Measurements from ENCODE around the gene KDM6B. TPM values are rescaled to one million over a fixed set of nuclear protein-coding genes. Genes with fewer than 3 reads are reported as not detected.
A peak's percentile ranks its signal among the peaks of the same experiment; 100 is the strongest.
"Not testable (repeated sequence)": the region's sequence is repeated elsewhere in the genome, so short reads cannot be mapped to it uniquely, and the experiment has no call there.

Gene KDM6B
- total and polyA plus RNA-seq, 5 experiments from 2014 or later: 0.28 to 113 (median 1.2) TPM

DNA sequence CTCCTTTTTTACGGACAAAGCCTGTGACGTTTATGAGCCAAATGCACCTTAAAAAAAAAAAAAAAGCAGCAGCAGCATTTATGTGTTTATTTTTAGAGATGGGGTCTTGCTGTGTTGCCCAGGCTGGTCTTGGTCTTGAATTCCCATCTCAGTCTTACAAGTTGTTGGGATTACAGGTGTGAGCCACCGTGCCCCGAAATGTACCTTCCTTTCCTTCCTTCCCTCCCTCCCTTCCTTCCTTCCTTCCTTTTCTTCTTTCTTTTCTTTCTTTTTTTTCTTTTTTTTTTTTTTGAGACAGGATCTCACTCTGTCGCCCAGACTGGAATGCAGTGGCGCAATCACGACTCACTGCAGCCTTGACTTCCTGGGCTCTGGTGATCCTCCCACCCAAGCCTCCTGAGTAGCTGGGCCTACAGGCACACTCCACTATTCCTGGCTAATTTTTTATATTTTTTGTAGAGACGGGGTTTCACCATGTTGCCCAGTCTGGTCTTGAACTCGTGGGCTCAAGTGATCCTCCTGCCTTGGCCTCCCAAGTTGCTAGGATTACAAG is 24.1 kb upstream of the KDM6B start:
- H3K9me3 Mint-ChIP-seq, ATAC-seq, H3K4me3 Mint-ChIP-seq, H3K27ac Mint-ChIP-seq, H3K36me3 Mint-ChIP-seq, POLR2A ChIA-PET, DNase-seq: not testable (repeated sequence)
- peaks cover 0 to 13% (median 2%) of the 10 kb centered on the region in 5 donors for H3K27me3 Mint-ChIP-seq
- peaks cover 1 to 12% (median 7%) of the 10 kb centered on the region in 4 donors for H3K4me1 Mint-ChIP-seq

DNA sequence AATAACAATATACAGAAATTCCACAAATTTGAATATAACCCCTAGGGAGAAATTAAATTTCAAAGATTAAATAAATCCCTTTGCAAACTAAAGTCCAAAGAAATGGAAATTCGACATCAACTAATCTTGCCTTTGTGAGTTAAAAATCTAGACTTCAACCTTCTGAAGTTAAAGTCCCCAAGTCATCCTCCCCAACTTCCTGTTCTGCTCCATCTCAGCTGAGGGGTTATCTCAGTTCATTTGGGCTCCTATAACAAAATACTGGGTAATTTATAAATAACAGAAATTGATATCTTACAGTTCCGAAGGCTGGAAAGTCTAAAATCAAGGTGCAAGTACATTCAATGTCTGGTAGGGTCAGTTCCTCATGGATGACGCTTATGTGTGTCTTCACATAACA is 22.8 kb upstream of the KDM6B start:
- ATAC-seq (no peak), DNase-seq (no peak)
- Mint-ChIP-seq H3K9me3 (no peaks in the 10 kb centered on the region), H3K4me3 (no peak overlapping the region), H3K4me1 (peaks cover 3 to 12% (median 7%) of the 10 kb centered on the region in 4 donors), H3K27me3 (peaks cover 0 to 12% (median 2%) of the 10 kb centered on the region in 5 donors), H3K27ac (no peak overlapping the region), H3K36me3 (no peaks in the 10 kb centered on the region)
- POLR2A ChIA-PET: no interaction called here

DNA sequence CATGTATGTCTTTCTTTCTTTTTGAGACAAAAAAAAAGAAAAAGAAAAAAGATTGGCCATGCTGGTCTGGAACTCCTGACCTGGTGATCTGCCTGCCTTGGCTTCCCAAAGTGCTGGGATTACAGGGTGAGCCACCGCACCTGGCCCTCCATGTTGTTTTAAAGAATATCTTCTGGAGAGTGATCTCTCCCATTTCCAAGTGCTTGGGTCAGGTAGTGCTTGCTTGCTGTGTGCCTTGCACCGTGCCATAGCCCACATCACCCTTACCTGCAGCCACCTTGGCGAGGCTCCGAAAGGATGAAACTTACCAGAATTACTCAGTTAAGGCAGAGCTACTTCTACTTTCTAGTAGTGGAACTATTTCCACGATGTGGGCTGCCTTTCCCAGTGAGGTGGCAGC is 19.0 kb upstream of the KDM6B start:
- no peak for ATAC-seq
- POLR2A ChIA-PET: no interaction called here
- H3K27ac Mint-ChIP-seq: no peak overlapping the region

DNA sequence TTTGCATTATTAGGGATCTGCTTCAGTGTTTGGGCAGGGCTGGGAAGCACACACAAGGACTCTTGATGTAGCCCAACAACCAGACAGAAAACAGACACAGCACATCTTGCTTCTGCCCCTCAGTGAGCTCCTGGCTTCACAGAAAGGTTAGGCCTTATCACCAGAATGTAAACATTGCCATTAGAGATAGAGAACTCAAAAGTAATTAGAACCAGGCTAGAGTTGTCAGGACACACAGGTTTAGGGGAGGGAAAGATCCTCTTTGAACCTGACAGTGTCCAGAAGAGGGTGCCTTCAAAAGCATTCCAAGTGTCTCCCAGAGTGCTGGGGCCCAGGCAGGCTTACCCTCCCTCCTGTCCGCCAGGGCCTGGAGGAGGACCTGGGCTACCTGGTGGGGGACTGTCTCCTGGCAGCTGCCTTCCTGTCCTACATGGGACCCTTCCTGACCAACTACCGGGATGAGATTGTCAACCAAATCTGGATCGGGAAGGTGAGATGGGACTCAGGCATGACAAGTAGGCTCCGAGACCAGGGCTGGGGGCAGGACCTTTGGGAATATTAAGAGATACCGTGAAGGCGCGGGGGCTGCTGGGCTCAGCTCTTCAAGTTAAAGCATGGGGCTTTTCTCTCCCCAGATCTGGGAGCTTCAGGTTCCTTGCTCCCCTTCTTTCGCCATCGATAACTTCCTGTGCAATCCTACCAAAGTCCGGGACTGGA is 16.9 kb upstream of the KDM6B start:
- no peaks in the 10 kb centered on the region for H3K9me3 Mint-ChIP-seq
- no peak for ATAC-seq
- peaks cover 0 to 2% (median 0%) of the 10 kb centered on the region in 4 donors for H3K4me1 Mint-ChIP-seq
- POLR2A ChIA-PET: no interaction called here
- H3K27ac Mint-ChIP-seq: no peak overlapping the region
- no peak overlapping the region for H3K4me3 Mint-ChIP-seq
- no peaks in the 10 kb centered on the region for H3K36me3 Mint-ChIP-seq
- no peaks in the 10 kb centered on the region for H3K27me3 Mint-ChIP-seq
- DNase-seq: no peak

More for the DNA sequence above, 19.0 kb upstream of the KDM6B start:
- no peak for DNase-seq
- Mint-ChIP-seq H3K9me3 (no peaks in the 10 kb centered on the region), H3K36me3 (no peaks in the 10 kb centered on the region), H3K4me3 (no peak overlapping the region), H3K4me1 (peaks cover 3 to 12% (median 7%) of the 10 kb centered on the region in 4 donors), H3K27me3 (no peaks in the 10 kb centered on the region)

DNA sequence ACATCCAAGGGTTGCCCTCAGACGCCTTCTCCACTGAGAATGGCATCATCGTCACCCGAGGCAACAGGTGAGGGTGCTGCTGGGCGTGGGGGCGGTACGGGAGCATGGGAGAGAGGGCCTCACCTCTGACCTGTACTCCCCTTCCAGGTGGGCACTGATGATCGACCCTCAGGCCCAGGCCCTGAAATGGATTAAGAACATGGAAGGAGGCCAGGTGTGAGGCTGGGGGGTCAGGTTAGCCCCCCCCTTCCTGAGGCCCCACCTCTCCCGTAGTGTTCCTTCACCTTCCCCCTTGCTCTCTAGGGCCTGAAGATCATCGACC is 16.4 kb upstream of the KDM6B start:
- peaks cover 0 to 5% (median 0%) of the 10 kb centered on the region in 4 donors for H3K4me1 Mint-ChIP-seq
- no peak overlapping the region for H3K4me3 Mint-ChIP-seq
- no peaks in the 10 kb centered on the region for H3K27me3 Mint-ChIP-seq
- ATAC-seq (no peak), DNase-seq (no peak)
- no peak overlapping the region for H3K27ac Mint-ChIP-seq
- POLR2A ChIA-PET: no interaction called here
- H3K9me3 Mint-ChIP-seq: no peaks in the 10 kb centered on the region
- H3K36me3 Mint-ChIP-seq: no peaks in the 10 kb centered on the region

DNA sequence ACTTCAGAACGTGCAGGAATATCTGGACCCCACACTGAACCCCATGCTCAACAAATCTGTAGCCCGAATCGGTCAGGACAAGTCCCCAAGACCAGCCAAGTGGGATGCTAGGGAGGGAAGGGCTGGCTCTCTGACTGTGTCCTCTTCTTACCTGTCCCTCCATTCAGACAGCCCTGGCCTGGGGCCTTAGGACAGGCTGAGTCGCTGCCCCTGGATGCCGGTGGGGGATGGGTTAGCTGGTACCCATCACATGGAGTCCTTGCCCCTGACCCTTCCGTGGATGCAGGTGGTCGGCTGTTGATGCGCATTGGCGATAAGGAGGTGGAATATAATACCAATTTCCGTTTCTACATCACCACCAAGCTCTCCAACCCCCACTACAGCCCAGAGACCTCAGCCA is 16.0 kb upstream of the KDM6B start:
- POLR2A ChIA-PET: no interaction called here
- Mint-ChIP-seq H3K4me3 (no peak overlapping the region), H3K9me3 (no peaks in the 10 kb centered on the region), H3K27ac (peak overlapping the region in 1 of 10 donors; percentile 59), H3K36me3 (no peaks in the 10 kb centered on the region), H3K27me3 (no peaks in the 10 kb centered on the region), H3K4me1 (peaks cover 0 to 5% (median 0%) of the 10 kb centered on the region in 4 donors)
- DNase-seq (no peak), ATAC-seq (no peak)

DNA sequence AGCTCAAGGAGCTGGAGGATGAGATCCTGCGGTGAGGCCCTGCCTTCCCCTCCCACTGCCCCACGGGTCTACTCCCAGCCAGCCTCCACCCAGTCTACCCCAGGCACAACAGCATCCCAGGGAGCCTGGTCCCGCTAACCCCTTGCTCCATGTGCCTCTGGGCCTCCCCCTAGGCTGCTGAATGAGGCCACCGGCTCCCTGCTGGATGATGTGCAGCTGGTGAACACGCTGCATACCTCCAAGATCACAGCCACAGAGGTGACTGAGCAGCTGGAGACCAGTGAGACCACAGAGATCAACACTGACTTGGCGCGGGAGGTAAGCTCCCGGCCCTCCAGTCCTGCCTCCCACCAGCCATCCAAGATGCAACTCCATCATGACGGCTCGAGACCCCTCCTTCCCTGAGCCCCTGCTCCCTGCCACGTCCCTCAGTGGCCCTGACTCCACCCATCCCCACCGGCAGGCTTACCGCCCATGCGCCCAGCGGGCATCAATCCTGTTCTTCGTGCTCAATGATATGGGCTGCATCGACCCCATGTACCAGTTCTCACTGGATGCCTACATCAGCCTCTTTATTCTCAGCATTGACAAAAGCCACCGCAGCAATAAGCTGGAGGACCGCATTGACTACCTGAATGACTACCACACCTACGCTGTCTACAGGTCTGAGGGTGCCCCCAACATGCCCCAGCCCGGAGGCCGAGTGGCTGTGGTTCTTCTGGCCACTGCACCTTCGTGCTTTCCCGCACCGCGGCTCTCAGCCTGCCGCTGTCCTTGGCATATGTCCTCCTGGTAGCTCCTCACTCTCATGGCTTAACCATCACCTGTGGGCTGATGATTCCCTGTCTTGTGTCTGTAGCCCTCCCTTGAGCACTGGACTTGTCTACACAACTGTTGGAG is 15.0 kb upstream of the KDM6B start:
- peaks cover 0 to 5% (median 0%) of the 10 kb centered on the region in 4 donors for H3K4me1 Mint-ChIP-seq
- H3K9me3 Mint-ChIP-seq: no peaks in the 10 kb centered on the region
- POLR2A ChIA-PET: interaction anchor here (0.6 to 1.0 kb wide), 2 partner anchors 33 to 62 kb away, joined by 3 read pairs; no protein-coding TSS in a partner anchor
- no peaks in the 10 kb centered on the region for H3K36me3 Mint-ChIP-seq
- H3K27me3 Mint-ChIP-seq: no peaks in the 10 kb centered on the region
- DNase-seq (no peak), ATAC-seq (no peak)
- H3K27ac Mint-ChIP-seq: no peak overlapping the region
- no peak overlapping the region for H3K4me3 Mint-ChIP-seq

DNA sequence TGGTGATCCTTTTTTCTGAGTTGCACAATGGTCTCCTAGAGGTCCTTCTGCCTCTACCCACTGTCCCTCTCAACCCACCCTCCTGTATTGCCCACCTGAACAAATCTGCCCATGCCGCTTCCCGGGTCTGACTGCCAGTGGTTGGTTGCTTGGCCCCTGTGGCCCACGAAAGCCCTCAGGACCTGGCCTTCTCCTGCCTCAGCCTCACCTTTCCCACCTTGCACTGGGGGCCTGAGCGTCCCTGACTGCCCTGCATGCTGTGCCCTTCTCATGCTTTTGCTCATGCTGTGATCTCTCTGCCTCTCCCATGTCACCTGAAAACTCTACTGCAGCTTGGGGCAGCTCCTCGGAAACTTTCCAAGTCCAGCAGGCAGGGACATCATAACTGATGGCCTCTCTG is 13.8 kb upstream of the KDM6B start:
- H3K27ac Mint-ChIP-seq: peak overlapping the region in 1 of 10 donors; percentile 45
- H3K4me3 Mint-ChIP-seq: no peak overlapping the region
- H3K36me3 Mint-ChIP-seq: no peaks in the 10 kb centered on the region
- peaks cover 0 to 5% (median 1%) of the 10 kb centered on the region in 4 donors for H3K4me1 Mint-ChIP-seq
- no peak for ATAC-seq
- no peaks in the 10 kb centered on the region for H3K9me3 Mint-ChIP-seq
- H3K27me3 Mint-ChIP-seq: no peaks in the 10 kb centered on the region
- POLR2A ChIA-PET: interaction anchor here (1.0 kb wide), 1 partner anchor 32 kb away, joined by 3 read pairs; no protein-coding TSS in a partner anchor
- DNase-seq: no peak

DNA sequence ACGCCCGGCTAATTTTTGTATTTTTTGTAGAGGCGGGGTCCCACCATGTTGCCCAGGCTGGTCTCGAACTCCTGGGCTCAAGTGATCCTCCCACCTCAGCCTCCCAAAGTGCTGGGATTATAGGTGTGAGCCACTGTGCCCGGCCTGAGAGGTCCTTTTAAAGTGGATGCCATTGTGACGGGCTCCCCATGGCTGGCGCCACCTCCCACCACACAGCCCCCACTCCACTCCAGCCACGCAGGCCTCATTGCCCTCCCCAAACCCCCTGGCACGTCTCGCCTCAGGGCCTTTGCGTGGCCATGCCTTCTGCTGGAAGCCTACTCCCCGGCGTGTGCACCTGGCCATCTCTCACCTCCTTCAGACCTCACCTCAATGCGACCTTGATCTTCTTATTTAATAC is 11.9 kb upstream of the KDM6B start:
- peaks cover 0 to 5% (median 1%) of the 10 kb centered on the region in 4 donors for H3K4me1 Mint-ChIP-seq
- DNase-seq: no peak
- peak overlapping the region in 3 of 10 donors; percentile 27 to 85 (median 70) for H3K27ac Mint-ChIP-seq
- no peaks in the 10 kb centered on the region for H3K27me3 Mint-ChIP-seq
- no peaks in the 10 kb centered on the region for H3K36me3 Mint-ChIP-seq
- no peak for ATAC-seq
- no peaks in the 10 kb centered on the region for H3K9me3 Mint-ChIP-seq
- POLR2A ChIA-PET: interaction anchor here (0.9 kb wide), 1 partner anchor 29 kb away, joined by 4 read pairs; no protein-coding TSS in a partner anchor
- no peak overlapping the region for H3K4me3 Mint-ChIP-seq

DNA sequence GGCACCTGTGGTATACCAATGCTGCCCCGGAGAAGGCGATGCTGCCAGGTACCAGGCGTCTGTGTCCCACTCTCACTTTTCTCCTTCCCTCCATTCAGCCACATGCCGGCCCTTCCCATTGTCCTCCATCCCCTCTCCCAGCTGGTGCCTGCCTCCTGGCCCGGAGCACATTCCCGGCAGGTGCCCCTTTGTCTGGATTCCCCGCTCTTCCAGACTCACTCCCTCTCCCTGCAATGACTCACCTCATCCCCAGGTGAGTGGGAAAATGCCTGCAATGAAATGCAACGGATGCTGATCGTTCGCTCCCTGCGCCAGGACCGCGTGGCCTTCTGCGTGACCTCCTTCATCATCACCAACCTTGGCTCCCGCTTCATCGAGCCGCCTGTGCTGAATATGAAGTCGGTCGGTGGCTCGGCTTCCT is 10.4 kb upstream of the KDM6B start:
- H3K4me3 Mint-ChIP-seq: no peak overlapping the region
- DNase-seq: no peak
- peaks cover 0 to 5% (median 1%) of the 10 kb centered on the region in 4 donors for H3K4me1 Mint-ChIP-seq
- no peaks in the 10 kb centered on the region for H3K36me3 Mint-ChIP-seq
- peak overlapping the region in 1 of 10 donors; percentile 7 for H3K27ac Mint-ChIP-seq
- no peak for ATAC-seq
- H3K9me3 Mint-ChIP-seq: no peaks in the 10 kb centered on the region
- peaks cover 0 to 4% (median 0%) of the 10 kb centered on the region in 5 donors for H3K27me3 Mint-ChIP-seq
- POLR2A ChIA-PET: interaction anchor here (0.9 to 1.8 kb wide), 2 partner anchors 11 to 29 kb away, joined by 3 to 5 read pairs; no protein-coding TSS in a partner anchor

DNA sequence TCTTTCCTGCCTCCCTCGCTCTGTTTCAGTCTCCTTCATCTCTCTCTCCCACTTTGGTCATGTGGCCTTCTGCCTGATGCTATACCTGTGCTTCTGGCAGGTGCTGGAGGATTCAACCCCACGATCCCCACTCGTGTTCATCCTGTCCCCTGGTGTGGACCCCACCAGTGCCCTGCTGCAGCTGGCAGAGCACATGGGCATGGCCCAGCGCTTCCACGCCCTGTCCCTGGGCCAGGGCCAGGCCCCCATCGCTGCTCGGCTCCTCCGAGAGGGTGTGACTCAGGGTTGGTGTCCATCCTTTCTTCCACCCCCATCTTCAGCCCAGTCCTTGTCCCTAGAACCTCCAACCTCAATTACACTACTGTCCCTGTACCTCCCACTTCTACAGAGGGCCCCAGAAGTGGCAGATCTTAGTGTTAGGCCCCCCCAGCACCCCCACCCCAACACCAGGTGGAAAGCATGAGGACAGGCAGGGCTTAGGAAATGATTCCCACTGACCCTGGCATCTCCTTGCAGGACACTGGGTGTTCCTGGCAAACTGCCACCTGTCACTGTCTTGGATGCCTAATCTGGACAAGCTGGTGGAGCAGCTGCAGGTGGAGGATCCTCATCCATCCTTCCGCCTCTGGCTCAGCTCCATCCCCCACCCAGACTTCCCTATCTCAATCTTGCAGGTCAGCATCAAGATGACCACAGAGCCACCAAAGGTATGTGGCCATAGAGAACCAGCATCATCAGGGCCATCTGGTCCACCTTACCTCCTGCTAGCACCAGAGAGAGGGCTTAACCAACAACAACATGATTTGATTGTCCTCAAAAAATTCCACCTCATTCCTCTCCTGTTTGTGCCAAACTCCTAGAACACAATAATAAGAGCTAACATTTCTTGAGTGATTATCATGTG is 9.7 kb upstream of the KDM6B start:
- H3K27ac Mint-ChIP-seq: peak overlapping the region in 2 of 10 donors; percentile 7 to 66
- DNase-seq (no peak), ATAC-seq (no peak)
- POLR2A ChIA-PET: interaction anchor here (0.9 to 1.8 kb wide), 3 partner anchors 10 to 29 kb away, joined by 3 to 5 read pairs (median 4); no protein-coding TSS in a partner anchor
- H3K4me3 Mint-ChIP-seq: no peak overlapping the region
- H3K36me3 Mint-ChIP-seq: no peaks in the 10 kb centered on the region
- H3K27me3 Mint-ChIP-seq: peaks cover 0 to 4% (median 0%) of the 10 kb centered on the region in 5 donors
- H3K4me1 Mint-ChIP-seq: peaks cover 0 to 5% (median 1%) of the 10 kb centered on the region in 4 donors
- H3K9me3 Mint-ChIP-seq: no peaks in the 10 kb centered on the region
